H9 (cell line): ENCODE data around the gene MDK. TPM values are rescaled to one million over a fixed set of nuclear protein-coding genes. Genes with fewer than 3 reads are reported as not detected.

Experiments used
- DNase-seq: peaks from one replicate; pipeline ENCODE4 v3.0.0-alpha.2; 2017
- H2AFZ ChIP-seq: one replicate; pipeline ENCODE4 v1.6.1; 2013; ENCODE audit warnings: mild to moderate bottlenecking, low read length, control low read depth, moderate library complexity
- H2AK5ac ChIP-seq: 2 replicates; pipeline ENCODE4 v1.6.1; 2013; ENCODE audit warnings: low read length, control low read depth, mixed read lengths; ENCODE audit not compliant: insufficient read length
- H2BK120ac ChIP-seq: one replicate; pipeline ENCODE4 v1.6.1; 2013; ENCODE audit warnings: low read depth, mild to moderate bottlenecking, low read length, control low read depth, inconsistent platforms; ENCODE audit not compliant: poor library complexity, severe bottlenecking
- H2BK12ac ChIP-seq: 2 replicates; pipeline ENCODE4 v1.6.1; 2013; ENCODE audit warnings: low read length, control low read depth, mixed read lengths, low read depth; ENCODE audit not compliant: insufficient read length
- H2BK15ac ChIP-seq: 2 replicates; pipeline ENCODE4 v1.6.1; 2013; ENCODE audit warnings: low read depth, low read length, control low read depth
- H2BK20ac ChIP-seq: one replicate; pipeline ENCODE4 v1.6.1; 2013; ENCODE audit warnings: low read depth, mild to moderate bottlenecking, low read length, control low read depth, inconsistent platforms; ENCODE audit not compliant: poor library complexity, severe bottlenecking
- H2BK5ac ChIP-seq: 2 replicates; pipeline ENCODE4 v1.6.1; 2013; ENCODE audit warnings: low read length, control low read depth, mixed read lengths; ENCODE audit not compliant: insufficient read length
- H3K14ac ChIP-seq: 2 replicates; pipeline ENCODE4 v1.6.1; 2013; ENCODE audit warnings: low read length, control low read depth; ENCODE audit not compliant: insufficient read depth
- H3K18ac ChIP-seq: 2 replicates; pipeline ENCODE4 v1.6.1; 2013; ENCODE audit warnings: low read depth, mild to moderate bottlenecking, mixed read lengths, low read length, control low read depth; ENCODE audit not compliant: insufficient read length
- H3K23ac ChIP-seq: 2 replicates; pipeline ENCODE4 v1.6.1; 2013; ENCODE audit warnings: low read length, control low read depth, mixed read lengths, low read depth; ENCODE audit not compliant: insufficient read length
- H3K23me2 ChIP-seq: 2 replicates; pipeline ENCODE4 v1.6.1; 2013; ENCODE audit warnings: low read depth, mild to moderate bottlenecking, mixed read lengths, low read length, control low read depth; ENCODE audit not compliant: insufficient read length, poor library complexity, severe bottlenecking
- H3K27ac ChIP-seq: 2 replicates; pipeline ENCODE4 v1.5.1; 2013; ENCODE audit warnings: low read length, control low read depth, mixed read lengths, low read depth; ENCODE audit not compliant: insufficient read length
- H3K27me3 ChIP-seq: 2 replicates; pipeline ENCODE4 v1.6.1; 2013; ENCODE audit warnings: low read length, control low read depth, inconsistent platforms; ENCODE audit not compliant: insufficient read depth
- H3K4ac ChIP-seq: 2 replicates; pipeline ENCODE4 v1.6.1; 2013; ENCODE audit warnings: low read depth, mild to moderate bottlenecking, control low read depth, inconsistent platforms, low read length, moderate library complexity
- H3K4me1 ChIP-seq: 2 replicates; pipeline ENCODE4 v1.6.1; 2013; ENCODE audit warnings: low read length, control low read depth, inconsistent platforms; ENCODE audit not compliant: insufficient read depth
- H3K4me2 ChIP-seq: 2 replicates; pipeline ENCODE4 v1.6.1; 2013; ENCODE audit warnings: low read length, control low read depth, mixed read lengths; ENCODE audit not compliant: insufficient read length, insufficient read depth
- H3K56ac ChIP-seq: 2 replicates; pipeline ENCODE4 v1.6.1; 2013; ENCODE audit warnings: low read depth, mild to moderate bottlenecking, mixed read lengths, low read length, control low read depth; ENCODE audit not compliant: insufficient read length
- H3K79me1 ChIP-seq: 2 replicates; pipeline ENCODE4 v1.6.1; 2013; ENCODE audit warnings: low read depth, mild to moderate bottlenecking, moderate library complexity, low read length, control low read depth, inconsistent platforms; ENCODE audit not compliant: insufficient read depth, poor library complexity, severe bottlenecking
- H3K79me2 ChIP-seq: 2 replicates; pipeline ENCODE4 v1.6.1; 2013; ENCODE audit warnings: low read length, control low read depth, inconsistent platforms; ENCODE audit not compliant: insufficient read depth
- H3K9ac ChIP-seq: 2 replicates; pipeline ENCODE4 v1.6.1; 2013; ENCODE audit warnings: low read length, control low read depth, mixed read lengths; ENCODE audit not compliant: insufficient read length; ENCODE audit errors: extremely low read depth
- H3K9me3 ChIP-seq: one replicate; pipeline ENCODE4 v1.6.1; 2013; ENCODE audit warnings: low read depth, low read length, inconsistent platforms; ENCODE audit not compliant: control insufficient read depth
- H3T11ph ChIP-seq: one replicate; pipeline ENCODE4 v1.6.1; 2013; ENCODE audit warnings: mild to moderate bottlenecking, low read length, control low read depth, inconsistent platforms
- H4K20me1 ChIP-seq: one replicate; pipeline ENCODE4 v1.6.1; 2013; ENCODE audit not compliant: control insufficient read depth, insufficient read length, insufficient read depth
- H4K5ac ChIP-seq: 2 replicates; pipeline ENCODE4 v1.6.1; 2013; ENCODE audit warnings: low read depth, mild to moderate bottlenecking, mixed read lengths, low read length, control low read depth; ENCODE audit not compliant: insufficient read length
- H4K8ac ChIP-seq: replicated peaks from 2 replicates; pipeline ENCODE4 v1.6.1; 2013; ENCODE audit warnings: low read length, control low read depth, mixed read lengths, low read depth; ENCODE audit not compliant: insufficient read length
- H4K91ac ChIP-seq: 2 replicates; pipeline ENCODE4 v1.6.1; 2013; ENCODE audit warnings: low read depth, mild to moderate bottlenecking, moderate library complexity, mixed read lengths, low read length, control low read depth; ENCODE audit not compliant: insufficient read length
- H3K27ac Mint-ChIP-seq, 3 experiments: 2 replicates in 2 of 3; 3 replicates in 1 of 3; pipeline ENCODE4 v1.8.0; 2020 to 2021; ENCODE audit warnings: mixed read lengths in 3 of 3, mild to moderate bottlenecking in 1 of 3, moderate library complexity in 1 of 3
- H3K27me3 Mint-ChIP-seq: 2 replicates; pipeline ENCODE4 v1.8.0; 2021; ENCODE audit warnings: low read depth, mild to moderate bottlenecking, moderate library complexity, mixed read lengths
- H3K36me3 Mint-ChIP-seq, 3 experiments: 2 replicates in 2 of 3; 3 replicates in 1 of 3; pipeline ENCODE4 v1.8.0; 2020 to 2021; ENCODE audit warnings: low read depth in 3 of 3, mixed read lengths in 3 of 3; ENCODE audit not compliant: insufficient read depth in 1 of 3
- H3K4me1 Mint-ChIP-seq, 2 experiments: 2 replicates each; pipeline ENCODE4 v1.8.0; 2020; ENCODE audit warnings: mixed read lengths in 2 of 2
- H3K4me3 Mint-ChIP-seq, 2 experiments: 2 replicates in 1 of 2; 3 replicates in 1 of 2; pipeline ENCODE4 v1.8.0; 2020 to 2021; ENCODE audit warnings: mild to moderate bottlenecking in 2 of 2, mixed read lengths in 2 of 2, moderate library complexity in 1 of 2
- H3K9me3 Mint-ChIP-seq, 2 experiments: 2 replicates in 1 of 2; 3 replicates in 1 of 2; pipeline ENCODE4 v1.8.0; 2020; ENCODE audit warnings: mild to moderate bottlenecking in 2 of 2, mixed read lengths in 2 of 2, moderate library complexity in 1 of 2
- WGBS: extraction: QIAGEN DNeasy Blood & Tissue Kit; methylation state at CpG from one replicate; pipeline ENCODE4 v1.1.7; 2013; ENCODE audit warnings: missing lambda C conversion rate, low lambda C conversion rate, mixed read lengths; ENCODE audit not compliant: insufficient read length; ENCODE audit errors: extremely low coverage; 5-methylcytosine and 5-hydroxymethylcytosine counted together
- total RNA-seq: library from RNA; stranded (reverse); gene quantifications from 2 replicates; pipeline ENCODE4 v1.2.1, GENCODE V29; 2021
- TF ChIP-seq, protein P1 (sequence below): fragments of 200-600 bp; sonication (generic); conservative IDR thresholded peaks from 3 replicates; pipeline ENCODE4 v1.8.0; 2021; ENCODE audit warnings: antibody characterized with exemption, mild to moderate bottlenecking

MDK gene
- total RNA-seq, 1 experiment from 2014 or later: 392 TPM

DNA sequence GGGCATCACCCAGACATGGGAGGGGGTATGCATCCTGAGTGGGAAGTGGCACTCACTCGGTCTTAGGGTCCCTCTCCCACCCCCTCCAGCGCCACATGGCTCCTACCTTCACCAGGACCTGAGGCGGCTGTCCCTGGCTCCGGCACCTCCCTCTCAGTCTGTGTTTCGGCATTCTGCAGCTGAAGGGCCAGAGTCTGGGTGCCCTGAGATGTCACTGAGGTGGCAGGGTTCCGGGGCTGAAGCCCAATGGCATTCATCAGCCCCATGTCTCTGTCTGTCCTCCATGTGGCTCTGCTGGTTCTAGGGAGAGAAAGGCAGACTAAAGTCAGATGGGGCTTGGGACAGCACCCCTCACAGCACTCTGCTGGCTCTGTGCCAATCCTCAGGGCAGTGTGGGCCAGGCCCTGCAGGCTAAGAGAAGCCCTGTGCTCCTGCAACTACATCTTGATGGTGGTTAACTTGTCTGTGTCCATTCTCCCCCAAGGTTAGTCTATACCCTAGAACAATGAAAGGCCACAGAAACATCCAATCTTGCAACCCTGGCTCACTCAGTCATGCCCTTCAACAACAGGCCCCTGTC is 27.0 kb downstream of the MDK start:
- H3K27ac ChIP-seq: no peak overlapping the region
- no peak overlapping the region for H3K4me2 ChIP-seq
- H2BK20ac ChIP-seq: no peak overlapping the region
- H3K27me3 ChIP-seq: no peaks in the 10 kb centered on the region
- no peaks in the 10 kb centered on the region for H3K9me3 Mint-ChIP-seq
- H3K36me3 Mint-ChIP-seq: peaks cover 13 to 48% (median 20%) of the 10 kb centered on the region in 3 experiments
- WGBS: no CpG with 5 or more reads among the region's 6 CpGs
- no peak overlapping the region for H4K91ac ChIP-seq
- no peaks in the 10 kb centered on the region for H3K27me3 Mint-ChIP-seq
- no peak overlapping the region for H2AFZ ChIP-seq
- peaks cover 5 to 8% of the 10 kb centered on the region in 2 experiments; a peak in 3 of 4 replicates for H3K4me1 Mint-ChIP-seq
- H3K23ac ChIP-seq: no peak overlapping the region
- H3K56ac ChIP-seq: no peak overlapping the region
- no peak overlapping the region for H4K5ac ChIP-seq
- no peaks in the 10 kb centered on the region for H3K79me2 ChIP-seq
- no peak overlapping the region for H3K27ac Mint-ChIP-seq
- H3K4ac ChIP-seq: no peak overlapping the region
- H3K18ac ChIP-seq: no peak overlapping the region
- H3K9me3 ChIP-seq: no peaks in the 10 kb centered on the region
- DNase-seq: no peak
- no peak overlapping the region for H3K14ac ChIP-seq
- H2BK15ac ChIP-seq: no peak overlapping the region
- H3K23me2 ChIP-seq: no peaks in the 10 kb centered on the region
- H2BK12ac ChIP-seq: no peak overlapping the region
- no peaks in the 10 kb centered on the region for H3K79me1 ChIP-seq
- no peak overlapping the region for H3K9ac ChIP-seq
- TF ChIP-seq, protein P1, sequence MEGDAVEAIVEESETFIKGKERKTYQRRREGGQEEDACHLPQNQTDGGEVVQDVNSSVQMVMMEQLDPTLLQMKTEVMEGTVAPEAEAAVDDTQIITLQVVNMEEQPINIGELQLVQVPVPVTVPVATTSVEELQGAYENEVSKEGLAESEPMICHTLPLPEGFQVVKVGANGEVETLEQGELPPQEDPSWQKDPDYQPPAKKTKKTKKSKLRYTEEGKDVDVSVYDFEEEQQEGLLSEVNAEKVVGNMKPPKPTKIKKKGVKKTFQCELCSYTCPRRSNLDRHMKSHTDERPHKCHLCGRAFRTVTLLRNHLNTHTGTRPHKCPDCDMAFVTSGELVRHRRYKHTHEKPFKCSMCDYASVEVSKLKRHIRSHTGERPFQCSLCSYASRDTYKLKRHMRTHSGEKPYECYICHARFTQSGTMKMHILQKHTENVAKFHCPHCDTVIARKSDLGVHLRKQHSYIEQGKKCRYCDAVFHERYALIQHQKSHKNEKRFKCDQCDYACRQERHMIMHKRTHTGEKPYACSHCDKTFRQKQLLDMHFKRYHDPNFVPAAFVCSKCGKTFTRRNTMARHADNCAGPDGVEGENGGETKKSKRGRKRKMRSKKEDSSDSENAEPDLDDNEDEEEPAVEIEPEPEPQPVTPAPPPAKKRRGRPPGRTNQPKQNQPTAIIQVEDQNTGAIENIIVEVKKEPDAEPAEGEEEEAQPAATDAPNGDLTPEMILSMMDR: no peak
- no peak overlapping the region for H2AK5ac ChIP-seq
- no peak overlapping the region for H4K8ac ChIP-seq
- no peaks in the 10 kb centered on the region for H4K20me1 ChIP-seq
- no peak overlapping the region for H3T11ph ChIP-seq
- H3K4me1 ChIP-seq: no peaks in the 10 kb centered on the region
- H3K4me3 Mint-ChIP-seq: no peak overlapping the region
- no peak overlapping the region for H2BK120ac ChIP-seq
- no peak overlapping the region for H2BK5ac ChIP-seq
